Mesenchymal stem cell (in vitro differentiated cells and primary cell): ENCODE results near the gene IL18R1. TPM values are rescaled to one million over a fixed set of nuclear protein-coding genes. Genes with fewer than 3 reads are reported as not detected.
A peak's percentile ranks its signal among the peaks of the same experiment; 100 is the strongest.

ENCODE experiments used
- DNase-seq: peaks from one replicate; pipeline ENCODE4 v3.0.0-alpha.2; 2013
- H2AFZ ChIP-seq: one replicate; pipeline ENCODE4 v1.6.1; 2013; ENCODE audit warnings: low read depth, mild to moderate bottlenecking, control low read depth, inconsistent platforms, low read length, moderate library complexity
- H2AK5ac ChIP-seq: 2 replicates; pipeline ENCODE4 v1.6.1; 2013; ENCODE audit warnings: low read length, moderate library complexity, mild to moderate bottlenecking, inconsistent platforms; ENCODE audit not compliant: severe bottlenecking
- H2BK120ac ChIP-seq: one replicate; pipeline ENCODE4 v1.6.1; 2013; ENCODE audit warnings: low read depth, mild to moderate bottlenecking, inconsistent platforms, low read length, moderate library complexity
- H2BK12ac ChIP-seq, 2 experiments: one replicate each; pipeline ENCODE4 v1.6.1; 2013; ENCODE audit warnings: inconsistent platforms in 2 of 2, low read length in 2 of 2, mild to moderate bottlenecking in 2 of 2, moderate library complexity in 2 of 2, control low read depth in 1 of 2
- H2BK15ac ChIP-seq: one replicate; pipeline ENCODE4 v1.6.1; 2013; ENCODE audit warnings: mild to moderate bottlenecking, low read depth, inconsistent platforms; ENCODE audit not compliant: poor library complexity, severe bottlenecking
- H2BK5ac ChIP-seq: 2 replicates; pipeline ENCODE4 v1.6.1; 2013; ENCODE audit warnings: low read depth, mild to moderate bottlenecking, low read length, control low read depth, inconsistent platforms; ENCODE audit not compliant: poor library complexity, severe bottlenecking
- H3K14ac ChIP-seq, 2 experiments: one replicate each; pipeline ENCODE4 v1.6.1; 2013; ENCODE audit warnings: inconsistent platforms in 2 of 2, low read length in 2 of 2, control low read depth in 1 of 2, mild to moderate bottlenecking in 1 of 2, moderate library complexity in 1 of 2
- H3K18ac ChIP-seq, 2 experiments: one replicate each; pipeline ENCODE4 v1.6.1; 2013; ENCODE audit warnings: inconsistent platforms in 2 of 2, low read length in 2 of 2, control low read depth in 1 of 2, low read depth in 1 of 2, mild to moderate bottlenecking in 1 of 2
- H3K23ac ChIP-seq, 2 experiments: one replicate each; pipeline ENCODE4 v1.6.1; 2013; ENCODE audit warnings: inconsistent platforms in 2 of 2, low read length in 2 of 2, mild to moderate bottlenecking in 2 of 2, moderate library complexity in 2 of 2, control low read depth in 1 of 2
- H3K27ac ChIP-seq: 2 replicates; pipeline ENCODE4 v1.5.1; 2013; ENCODE audit warnings: mild to moderate bottlenecking, moderate library complexity, low read length, control low read depth, inconsistent platforms; ENCODE audit not compliant: poor library complexity, severe bottlenecking
- H3K27me3 ChIP-seq, 2 experiments: 2 replicates each; pipeline versions ENCODE4 v1.6.1 to v1.7.0; 2013; ENCODE audit warnings: low read length in 2 of 2, mild to moderate bottlenecking in 2 of 2, moderate library complexity in 2 of 2, control low read depth in 1 of 2, inconsistent platforms in 1 of 2; ENCODE audit not compliant: control insufficient read depth in 1 of 2, insufficient read depth in 1 of 2
- H3K36me3 ChIP-seq, 2 experiments: 2 replicates each; pipeline versions ENCODE4 v1.6.1 to v1.7.0; 2013; ENCODE audit warnings: low read length in 2 of 2, control low read depth in 1 of 2, inconsistent platforms in 1 of 2, low read depth in 1 of 2, mild to moderate bottlenecking in 1 of 2; ENCODE audit not compliant: insufficient read depth in 2 of 2, control insufficient read depth in 1 of 2
- H3K4ac ChIP-seq, 2 experiments: one replicate each; pipeline ENCODE4 v1.6.1; 2013; ENCODE audit warnings: inconsistent platforms in 2 of 2, low read length in 2 of 2, mild to moderate bottlenecking in 2 of 2, moderate library complexity in 2 of 2, control low read depth in 1 of 2, low read depth in 1 of 2
- H3K4me1 ChIP-seq: 2 replicates; pipeline ENCODE4 v1.6.1; 2013; ENCODE audit warnings: low read depth, low read length, control low read depth; ENCODE audit not compliant: control insufficient read depth, insufficient read depth
- H3K4me2 ChIP-seq: 2 replicates; pipeline ENCODE4 v1.6.1; 2013; ENCODE audit warnings: low read length, mild to moderate bottlenecking, inconsistent platforms; ENCODE audit not compliant: poor library complexity, severe bottlenecking
- H3K4me3 ChIP-seq, 2 experiments: 2 replicates each; pipeline versions ENCODE4 v1.5.1 to v1.7.0; 2013; ENCODE audit warnings: low read length in 2 of 2, mild to moderate bottlenecking in 2 of 2, control low read depth in 1 of 2, low read depth in 1 of 2; ENCODE audit not compliant: insufficient read depth in 1 of 2
- H3K79me1 ChIP-seq: replicated peaks from 2 replicates; pipeline ENCODE4 v1.6.1; 2013; ENCODE audit warnings: mild to moderate bottlenecking, control low read depth, low read length, inconsistent platforms; ENCODE audit not compliant: poor library complexity, severe bottlenecking
- H3K9ac ChIP-seq: 2 replicates; pipeline ENCODE4 v1.7.0; 2013; ENCODE audit warnings: mild to moderate bottlenecking, low read length, moderate library complexity
- H3K9me3 ChIP-seq: 2 replicates; pipeline ENCODE4 v1.7.0; 2013; ENCODE audit warnings: mild to moderate bottlenecking, low read length; ENCODE audit not compliant: control insufficient read depth
- H4K8ac ChIP-seq: one replicate; pipeline ENCODE4 v1.6.1; 2013; ENCODE audit warnings: inconsistent platforms, mild to moderate bottlenecking, low read length, moderate library complexity
- H4K91ac ChIP-seq: one replicate; pipeline ENCODE4 v1.6.1; 2013; ENCODE audit warnings: mild to moderate bottlenecking, low read length, inconsistent platforms
- WGBS: methylation state at CpG from one replicate; pipeline ENCODE4 v1.1.7; 2013; ENCODE audit warnings: mixed read lengths; 5-methylcytosine and 5-hydroxymethylcytosine counted together
- polyA plus RNA-seq, 2 experiments: library from polyadenylated mRNA; stranded (reverse); fragments of 200-250 nt; gene quantifications; one replicate each; pipeline ENCODE4 v1.2.3, GENCODE V29; 2013

The IL18R1 gene, protein sequence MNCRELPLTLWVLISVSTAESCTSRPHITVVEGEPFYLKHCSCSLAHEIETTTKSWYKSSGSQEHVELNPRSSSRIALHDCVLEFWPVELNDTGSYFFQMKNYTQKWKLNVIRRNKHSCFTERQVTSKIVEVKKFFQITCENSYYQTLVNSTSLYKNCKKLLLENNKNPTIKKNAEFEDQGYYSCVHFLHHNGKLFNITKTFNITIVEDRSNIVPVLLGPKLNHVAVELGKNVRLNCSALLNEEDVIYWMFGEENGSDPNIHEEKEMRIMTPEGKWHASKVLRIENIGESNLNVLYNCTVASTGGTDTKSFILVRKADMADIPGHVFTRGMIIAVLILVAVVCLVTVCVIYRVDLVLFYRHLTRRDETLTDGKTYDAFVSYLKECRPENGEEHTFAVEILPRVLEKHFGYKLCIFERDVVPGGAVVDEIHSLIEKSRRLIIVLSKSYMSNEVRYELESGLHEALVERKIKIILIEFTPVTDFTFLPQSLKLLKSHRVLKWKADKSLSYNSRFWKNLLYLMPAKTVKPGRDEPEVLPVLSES
- 25.9 TPM for polyA plus RNA-seq (2013, experiment 1 of 2)
- 27.3 TPM for polyA plus RNA-seq (2013, experiment 2 of 2)

DNA sequence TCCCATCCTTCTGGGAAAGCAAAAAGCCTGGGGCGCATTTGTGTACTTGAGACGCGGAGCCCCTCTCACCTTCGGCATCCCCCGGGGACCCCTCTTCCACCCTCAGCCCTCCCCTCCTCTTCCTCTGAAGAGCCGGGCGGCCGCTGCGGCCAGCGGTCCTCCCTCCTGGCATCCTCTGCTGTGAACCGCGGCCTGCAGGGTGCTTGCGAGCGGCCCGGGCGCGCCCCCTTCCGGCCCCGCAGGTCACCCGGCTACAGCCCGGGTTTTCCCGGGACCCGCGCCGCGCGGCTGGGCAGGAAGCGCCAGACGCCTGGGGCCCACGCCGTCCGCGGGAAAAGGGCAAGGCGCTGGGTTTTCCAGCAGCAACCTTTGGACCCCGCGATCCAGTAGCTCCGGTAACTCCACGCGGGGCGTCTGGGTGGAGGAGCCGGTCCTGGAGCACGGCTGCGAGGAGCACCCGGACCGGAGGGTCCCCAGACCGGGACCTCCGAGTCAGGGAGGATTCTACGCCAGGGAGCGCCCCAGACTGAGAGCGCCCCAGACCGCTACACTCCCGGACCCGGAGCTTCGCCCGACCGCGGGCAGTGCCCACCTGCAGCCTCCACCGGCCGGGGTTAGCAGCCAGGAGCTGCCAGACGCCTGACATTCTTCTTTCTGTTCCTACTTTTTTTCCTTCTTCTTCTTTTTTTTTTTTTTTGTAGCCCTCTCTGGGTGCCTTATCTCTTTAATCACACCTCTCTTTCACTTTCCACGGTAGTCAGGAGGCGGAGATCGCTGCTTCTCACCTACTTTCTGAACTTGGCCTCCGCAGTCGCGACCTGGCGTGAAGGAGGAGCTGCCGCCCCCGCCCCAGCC is at the start of gene IL18R1:
Gene IL18R1 (plus strand): TSS at position 271 of the 855 bp plus-strand sequence. CDS start 6,865 bp downstream, outside the sequence.
- H3K9ac ChIP-seq: peak within 1 kb of the TSS; percentile 84
- H3K27ac ChIP-seq: no peak within 1 kb of the TSS
- no peak within 1 kb of the TSS for H3K14ac ChIP-seq
- no peak within 1 kb of the TSS for H2BK15ac ChIP-seq
- no peaks in the 10 kb centered on the region for H3K36me3 ChIP-seq
- no peak within 1 kb of the TSS for H2BK5ac ChIP-seq
- peak within 1 kb of the TSS in 1 of 2 experiments; percentile 89 for H2BK12ac ChIP-seq
- no peak within 1 kb of the TSS for H2AK5ac ChIP-seq
- H2BK120ac ChIP-seq: peak within 1 kb of the TSS; percentile 92
- 1% methylated on average over 69 of the region's 69 CpGs for WGBS
- H3K4ac ChIP-seq: peak within 1 kb of the TSS; percentile 40 to 75
- no peaks in the 10 kb centered on the region for H3K9me3 ChIP-seq
- H3K18ac ChIP-seq: peak within 1 kb of the TSS; percentile 73 to 97
- H4K91ac ChIP-seq: peak within 1 kb of the TSS; percentile 83
- H3K4me3 ChIP-seq: peak within 1 kb of the TSS; percentile 72 to 85
- no peaks in the 10 kb centered on the region for H3K79me1 ChIP-seq
- peak within 1 kb of the TSS; percentile 93 for H4K8ac ChIP-seq
- H3K23ac ChIP-seq: peak within 1 kb of the TSS in 1 of 2 experiments; percentile 14
- peaks cover under 1 to 12% of the 10 kb centered on the region in 2 experiments for H3K27me3 ChIP-seq
- H3K4me2 ChIP-seq: peak within 1 kb of the TSS; percentile 71
- DNase-seq: peak; percentile 82
- H3K4me1 ChIP-seq: peaks cover 4% of the 10 kb centered on the region
- H2AFZ ChIP-seq: peak within 1 kb of the TSS; percentile 11

DNA sequence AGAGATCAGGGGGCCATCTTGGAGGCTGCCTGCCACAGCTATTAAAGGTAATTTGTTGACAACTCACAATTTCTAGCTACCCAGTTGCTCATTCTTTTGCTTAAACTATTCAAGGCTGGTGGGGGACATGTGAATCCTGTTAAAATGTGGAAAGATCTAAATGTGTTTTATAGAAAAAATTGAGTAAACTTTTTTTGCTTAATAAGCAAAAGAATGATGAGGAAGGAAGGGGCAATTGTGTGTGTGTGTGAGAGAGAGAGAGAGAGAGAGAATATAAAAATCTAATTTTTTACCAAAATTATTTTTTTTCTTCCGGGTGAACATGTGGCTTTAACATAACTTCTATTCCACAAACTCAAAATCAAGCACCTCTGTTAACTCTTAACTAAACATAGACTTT is 49.5 kb upstream of the IL18R1 start:
- Histone ChIP-seq H3K23ac (no peak overlapping the region), H2BK12ac (no peak overlapping the region), H3K27me3 (peaks cover 12 to 38% of the 10 kb centered on the region in 2 experiments), H4K91ac (no peak overlapping the region), H2BK5ac (no peak overlapping the region), H3K9ac (no peak overlapping the region), H2AFZ (no peak overlapping the region), H3K4me3 (no peak overlapping the region), H2BK120ac (no peak overlapping the region), H3K9me3 (no peaks in the 10 kb centered on the region), H3K4me1 (no peaks in the 10 kb centered on the region), H3K18ac (no peak overlapping the region), H3K4ac (no peak overlapping the region), H3K79me1 (no peaks in the 10 kb centered on the region), H4K8ac (no peak overlapping the region), H3K27ac (no peak overlapping the region), H3K4me2 (no peak overlapping the region), H2BK15ac (no peak overlapping the region), H2AK5ac (no peak overlapping the region), H3K14ac (no peak overlapping the region), H3K36me3 (no peaks in the 10 kb centered on the region)
- no CpG with 5 or more reads among the region's 1 CpG for WGBS
- DNase-seq: no peak

DNA sequence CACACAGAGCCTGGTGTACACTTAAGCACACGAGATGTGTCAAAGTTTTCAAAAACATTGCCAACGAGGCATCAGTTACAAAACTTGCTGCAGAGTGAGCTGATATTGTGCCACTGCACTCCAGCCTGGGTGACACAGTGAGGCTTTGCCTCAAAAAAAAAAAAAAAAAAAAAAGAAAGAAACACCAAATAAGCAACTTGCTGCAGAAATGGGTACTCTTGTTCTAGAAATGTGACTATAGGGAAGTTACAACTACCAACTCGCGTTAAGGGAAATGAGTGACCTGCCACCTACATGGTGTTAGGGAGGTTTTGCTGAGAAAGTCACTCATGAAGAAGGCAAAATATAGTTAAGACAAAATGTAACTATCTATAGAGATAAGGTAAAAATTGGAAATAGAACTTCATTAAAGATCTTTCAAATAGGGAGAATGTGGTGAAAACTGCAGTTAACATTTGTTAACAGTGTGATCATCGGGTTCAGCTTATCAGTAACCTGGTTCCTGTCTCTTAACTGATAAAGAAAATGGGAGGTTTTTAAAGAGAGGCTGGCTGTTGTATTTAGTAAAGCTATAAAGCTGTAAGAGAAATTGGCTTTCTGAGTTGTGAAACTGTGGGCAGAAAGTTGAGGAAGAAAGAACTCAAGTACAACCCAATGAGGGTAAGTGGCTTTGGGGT is 44.5 kb upstream of the IL18R1 start, which contains the start of gene IL1RL1:
Gene IL1RL1 (plus strand): TSS at position 600 of the 677 bp plus-strand sequence. CDS start 26,702 bp downstream, outside the sequence.
- no peak within 1 kb of the TSS for H4K8ac ChIP-seq
- H3K4me3 ChIP-seq: no peak within 1 kb of the TSS
- peaks cover 4% of the 10 kb centered on the region for H3K9me3 ChIP-seq
- no peak for DNase-seq
- no peaks in the 10 kb centered on the region for H3K79me1 ChIP-seq
- no peak within 1 kb of the TSS for H2BK120ac ChIP-seq
- WGBS: 71% methylated on average over 5 of the region's 5 CpGs
- peak within 1 kb of the TSS in 1 of 2 experiments; percentile 26 for H3K4ac ChIP-seq
- H2AK5ac ChIP-seq: no peak within 1 kb of the TSS
- no peak within 1 kb of the TSS for H2BK15ac ChIP-seq
- H3K27me3 ChIP-seq: peaks cover 12 to 25% of the 10 kb centered on the region in 2 experiments
- no peak within 1 kb of the TSS for H3K23ac ChIP-seq
- H2AFZ ChIP-seq: no peak within 1 kb of the TSS
- no peak within 1 kb of the TSS for H3K4me2 ChIP-seq
- no peaks in the 10 kb centered on the region for H3K36me3 ChIP-seq
- no peaks in the 10 kb centered on the region for H3K4me1 ChIP-seq
- no peak within 1 kb of the TSS for H4K91ac ChIP-seq
- H2BK5ac ChIP-seq: no peak within 1 kb of the TSS
- H3K18ac ChIP-seq: no peak within 1 kb of the TSS
- H3K14ac ChIP-seq: no peak within 1 kb of the TSS
- H3K9ac ChIP-seq: no peak within 1 kb of the TSS
- H2BK12ac ChIP-seq: no peak within 1 kb of the TSS
- no peak within 1 kb of the TSS for H3K27ac ChIP-seq
